LNCAP (cell line): ENCODE measurements around the gene REXO5.

Experiments
- TF ChIP-seq, protein P1 (sequence below): fragments of 450-650 bp; IDR thresholded peaks from 2 replicates; pipeline ENCODE4 v1.5.1; 2017; ENCODE audit warnings: mild to moderate bottlenecking

The REXO5 gene

DNA sequence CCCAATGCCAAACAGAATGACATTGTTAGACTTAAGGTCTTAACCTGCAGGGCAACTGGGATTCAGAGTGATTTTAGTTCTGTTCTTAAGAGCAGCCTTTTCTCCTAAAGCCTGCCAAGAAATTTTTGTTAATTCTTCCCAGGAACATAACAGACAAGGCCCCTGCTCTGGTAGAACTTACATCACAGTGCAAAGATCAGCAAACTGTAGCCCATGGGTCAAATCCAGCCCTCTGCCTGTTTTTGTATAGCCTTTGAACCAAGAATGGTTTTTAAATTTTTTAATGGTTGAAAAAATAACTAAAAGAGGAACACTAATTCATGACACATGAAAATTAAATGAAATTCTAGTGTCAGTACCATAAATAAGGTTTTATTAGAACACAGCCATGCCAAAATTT is 38.8 kb upstream of the REXO5 start:
- TF ChIP-seq, protein P1, sequence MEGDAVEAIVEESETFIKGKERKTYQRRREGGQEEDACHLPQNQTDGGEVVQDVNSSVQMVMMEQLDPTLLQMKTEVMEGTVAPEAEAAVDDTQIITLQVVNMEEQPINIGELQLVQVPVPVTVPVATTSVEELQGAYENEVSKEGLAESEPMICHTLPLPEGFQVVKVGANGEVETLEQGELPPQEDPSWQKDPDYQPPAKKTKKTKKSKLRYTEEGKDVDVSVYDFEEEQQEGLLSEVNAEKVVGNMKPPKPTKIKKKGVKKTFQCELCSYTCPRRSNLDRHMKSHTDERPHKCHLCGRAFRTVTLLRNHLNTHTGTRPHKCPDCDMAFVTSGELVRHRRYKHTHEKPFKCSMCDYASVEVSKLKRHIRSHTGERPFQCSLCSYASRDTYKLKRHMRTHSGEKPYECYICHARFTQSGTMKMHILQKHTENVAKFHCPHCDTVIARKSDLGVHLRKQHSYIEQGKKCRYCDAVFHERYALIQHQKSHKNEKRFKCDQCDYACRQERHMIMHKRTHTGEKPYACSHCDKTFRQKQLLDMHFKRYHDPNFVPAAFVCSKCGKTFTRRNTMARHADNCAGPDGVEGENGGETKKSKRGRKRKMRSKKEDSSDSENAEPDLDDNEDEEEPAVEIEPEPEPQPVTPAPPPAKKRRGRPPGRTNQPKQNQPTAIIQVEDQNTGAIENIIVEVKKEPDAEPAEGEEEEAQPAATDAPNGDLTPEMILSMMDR: no peak

DNA sequence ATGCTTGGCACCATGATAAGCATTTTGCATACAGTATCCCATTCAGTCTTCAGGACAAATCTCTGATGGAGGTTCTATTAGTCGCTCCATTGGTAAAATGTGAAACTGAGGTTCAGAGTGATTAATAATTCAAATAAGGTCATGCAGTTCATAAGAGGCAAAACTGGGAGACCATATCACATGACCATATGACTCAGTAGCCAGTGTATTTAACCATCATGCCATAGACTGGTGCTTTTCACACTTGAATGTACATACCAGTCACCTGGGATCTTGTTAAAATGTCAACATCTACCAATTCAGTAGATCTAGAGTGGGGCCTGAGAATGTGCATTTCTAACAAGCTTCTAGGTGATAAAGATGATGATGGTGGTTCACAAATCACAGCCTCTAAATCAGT is 38.2 kb upstream of the REXO5 start:
- TF ChIP-seq, protein P1: no peak

DNA sequence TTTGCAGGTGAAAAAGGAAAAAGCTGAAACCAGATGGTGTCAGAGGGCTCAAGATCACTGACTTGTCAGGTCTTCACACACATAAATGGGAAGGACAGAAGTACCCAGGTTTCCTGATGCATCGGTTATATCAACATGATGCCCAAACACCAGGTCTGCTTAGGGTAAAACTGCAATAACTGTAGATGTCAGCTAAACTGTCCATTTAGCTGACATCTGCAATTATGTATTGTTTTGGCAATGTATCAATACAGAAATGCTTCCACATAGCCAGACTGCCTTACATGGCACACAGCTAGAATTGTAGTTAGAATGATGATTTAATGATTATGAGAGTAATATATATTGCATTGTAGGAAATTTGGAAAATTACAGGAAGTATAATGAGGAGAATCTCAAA is 37.5 kb upstream of the REXO5 start:
- TF ChIP-seq, protein P1: no peak

DNA sequence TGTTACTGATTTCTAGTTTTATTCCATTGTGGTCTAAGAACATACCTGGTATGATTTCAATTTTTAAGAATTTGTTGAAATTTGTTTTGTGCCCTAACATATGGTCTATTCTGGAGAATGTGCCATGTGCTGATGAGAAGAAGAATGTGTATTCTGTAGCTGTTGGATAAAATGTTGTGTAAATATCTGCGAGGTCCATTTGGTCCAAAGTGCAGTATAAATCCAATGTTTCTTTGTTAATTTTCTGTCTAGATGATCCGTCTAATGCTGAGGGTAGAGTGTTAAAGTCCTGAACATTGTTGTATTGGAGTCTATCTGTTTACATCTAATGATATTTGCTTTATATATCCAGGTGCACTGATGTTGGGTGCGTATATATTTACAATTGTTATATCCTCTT is 32.6 kb upstream of the REXO5 start:
- TF ChIP-seq, protein P1: no peak

DNA sequence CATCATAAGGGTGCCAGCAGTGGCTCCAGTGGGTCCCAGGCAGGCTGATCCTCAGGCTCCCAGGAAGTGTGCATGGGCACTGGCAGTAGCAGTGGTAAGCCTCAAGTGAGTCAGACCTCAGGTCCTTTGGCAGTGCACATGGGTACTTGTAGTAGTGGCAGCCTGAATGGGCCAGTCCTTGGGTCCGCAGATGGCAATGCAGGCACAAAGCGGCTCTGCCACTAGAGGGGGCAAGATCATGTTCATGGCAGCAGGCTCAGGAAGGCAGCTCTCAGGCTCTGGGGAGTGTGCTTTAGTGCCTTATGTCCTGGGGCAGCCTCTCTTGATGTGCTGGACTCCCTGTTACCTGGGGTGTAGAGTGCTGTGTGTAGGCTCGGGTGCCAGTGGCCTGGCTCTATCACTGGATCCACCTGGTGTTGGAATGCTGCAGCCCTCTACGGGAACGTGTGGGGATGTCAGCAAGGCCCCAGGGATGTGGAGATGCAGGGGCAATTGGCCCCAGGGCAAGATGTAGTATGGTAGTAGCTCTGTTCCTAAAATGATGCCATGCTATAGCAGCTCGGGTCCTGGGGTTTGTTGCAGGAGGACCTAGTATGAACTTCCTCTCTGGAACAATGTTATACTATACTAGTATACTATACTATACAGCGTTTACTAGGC is 31.5 kb upstream of the REXO5 start:
- TF ChIP-seq, protein P1: peak; percentile 79

DNA sequence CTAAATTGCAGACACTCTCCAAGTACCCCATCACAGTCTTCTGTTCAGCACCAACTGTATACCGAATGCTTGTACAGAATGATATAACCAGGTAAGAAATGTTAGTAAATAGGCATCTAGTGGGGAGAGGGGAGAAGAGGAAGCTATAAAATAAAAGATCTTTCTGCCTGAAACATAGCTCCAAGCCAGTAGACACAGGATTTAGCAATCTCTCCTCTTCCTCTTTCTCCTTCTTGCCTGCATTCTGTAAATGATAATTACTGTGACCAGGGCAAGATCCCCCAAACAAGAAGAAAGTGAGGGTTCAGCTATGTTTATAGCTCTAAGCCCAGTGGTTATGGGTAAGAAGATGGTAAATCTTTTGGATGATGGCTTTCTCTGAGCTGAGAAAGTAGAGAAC is 24.6 kb upstream of the REXO5 start:
- TF ChIP-seq, protein P1: no peak

DNA sequence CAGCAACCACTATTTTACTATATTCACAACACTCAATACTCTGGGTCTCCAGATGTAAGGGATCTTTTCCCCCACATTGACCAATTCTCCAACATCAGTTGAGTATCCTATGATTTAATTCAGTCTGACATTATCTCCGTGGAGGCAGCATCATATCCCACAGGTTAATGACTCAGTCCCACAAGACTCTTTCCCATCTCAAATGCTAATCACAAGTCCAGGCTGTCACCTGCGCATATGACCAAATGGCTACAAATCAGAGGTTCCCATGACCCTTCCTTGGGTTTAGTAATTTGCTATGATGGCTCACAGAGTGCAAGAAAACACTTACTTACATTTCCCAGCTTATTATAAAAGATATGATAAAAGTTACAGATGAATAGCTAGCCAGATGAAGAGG is 23.9 kb upstream of the REXO5 start:
- TF ChIP-seq, protein P1: no peak

DNA sequence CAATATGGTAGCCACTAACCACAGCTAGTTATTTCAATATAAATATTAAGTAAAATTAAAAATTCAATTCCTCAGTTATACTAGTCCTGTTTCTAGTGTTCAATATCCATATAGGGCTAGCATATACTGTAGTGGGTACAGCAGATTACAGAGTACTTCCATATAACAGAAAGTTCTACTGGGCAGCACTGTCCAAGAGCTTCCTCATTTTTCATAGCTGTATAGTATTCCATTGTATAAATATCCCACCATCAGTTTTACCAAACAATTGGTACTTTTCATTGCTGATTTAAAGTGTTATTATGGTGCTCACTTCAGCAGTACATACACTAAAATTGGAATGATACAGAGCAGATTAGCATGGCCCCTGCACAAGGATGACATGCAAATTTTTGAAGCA is 22.1 kb upstream of the REXO5 start:
- TF ChIP-seq, protein P1: no peak
